Omental fat pad (tissue), 4 donors: ENCODE data around the gene ACSM4. TPM values are rescaled to one million over a fixed set of nuclear protein-coding genes. Genes with fewer than 3 reads are reported as not detected.
"Not testable (repeated sequence)": the region's sequence is repeated elsewhere in the genome, so short reads cannot be mapped to it uniquely, and the experiment has no call there.

Experiments
- ATAC-seq: fragments of 150-250 bp; one replicate; pipeline ENCODE4 v1.9.1; 2016; ENCODE audit warnings: mild to moderate bottlenecking, moderate library complexity; ENCODE audit not compliant: low FRiP score
- DNase-seq: peaks from one replicate; pipeline ENCODE4 v3.0.0-alpha.2; 2019; ENCODE audit warnings: low spot score
- total RNA-seq, 4 donors: library from RNA; depleted of rRNA; stranded (reverse); fragments of >200 nt; gene quantifications; one replicate each; pipeline ENCODE4 v1.1.0, GENCODE V29; 2016
- TF ChIP-seq, protein P1 (sequence below), 3 donors: fragments of 450-650 bp; IDR thresholded peaks; one replicate each; pipeline ENCODE4 v1.5.1; 2016 to 2017; ENCODE audit warnings: antibody characterized with exemption in 3 of 3, mild to moderate bottlenecking in 3 of 3, moderate library complexity in 2 of 3

Gene ACSM4
- total RNA-seq, 4 donors from 2014 or later: not detected

DNA sequence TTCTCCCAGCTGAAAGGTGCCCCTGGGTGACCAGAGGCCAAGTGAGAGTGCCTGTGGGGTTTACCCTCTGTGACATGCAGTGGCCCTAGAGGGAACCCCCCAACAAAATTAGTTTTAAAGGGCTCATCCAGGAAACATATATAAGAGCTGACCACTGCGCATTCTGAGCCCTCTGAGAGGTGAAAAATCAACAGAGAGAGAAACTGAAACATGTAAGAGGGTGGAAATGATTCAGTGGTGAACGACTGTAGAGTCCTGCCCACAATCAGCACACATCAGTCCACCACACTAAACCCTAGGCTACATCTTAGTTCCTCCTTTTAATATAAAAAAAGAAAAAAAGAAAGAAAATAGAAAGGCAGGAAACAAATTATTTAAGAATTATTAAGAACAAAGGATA, 21.0 kb upstream of the ACSM4 start:
- TF ChIP-seq, protein P1, sequence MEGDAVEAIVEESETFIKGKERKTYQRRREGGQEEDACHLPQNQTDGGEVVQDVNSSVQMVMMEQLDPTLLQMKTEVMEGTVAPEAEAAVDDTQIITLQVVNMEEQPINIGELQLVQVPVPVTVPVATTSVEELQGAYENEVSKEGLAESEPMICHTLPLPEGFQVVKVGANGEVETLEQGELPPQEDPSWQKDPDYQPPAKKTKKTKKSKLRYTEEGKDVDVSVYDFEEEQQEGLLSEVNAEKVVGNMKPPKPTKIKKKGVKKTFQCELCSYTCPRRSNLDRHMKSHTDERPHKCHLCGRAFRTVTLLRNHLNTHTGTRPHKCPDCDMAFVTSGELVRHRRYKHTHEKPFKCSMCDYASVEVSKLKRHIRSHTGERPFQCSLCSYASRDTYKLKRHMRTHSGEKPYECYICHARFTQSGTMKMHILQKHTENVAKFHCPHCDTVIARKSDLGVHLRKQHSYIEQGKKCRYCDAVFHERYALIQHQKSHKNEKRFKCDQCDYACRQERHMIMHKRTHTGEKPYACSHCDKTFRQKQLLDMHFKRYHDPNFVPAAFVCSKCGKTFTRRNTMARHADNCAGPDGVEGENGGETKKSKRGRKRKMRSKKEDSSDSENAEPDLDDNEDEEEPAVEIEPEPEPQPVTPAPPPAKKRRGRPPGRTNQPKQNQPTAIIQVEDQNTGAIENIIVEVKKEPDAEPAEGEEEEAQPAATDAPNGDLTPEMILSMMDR (IDR thresholded peaks at IDR 0.05): no peak
- no peak for DNase-seq
- ATAC-seq: no peak

DNA sequence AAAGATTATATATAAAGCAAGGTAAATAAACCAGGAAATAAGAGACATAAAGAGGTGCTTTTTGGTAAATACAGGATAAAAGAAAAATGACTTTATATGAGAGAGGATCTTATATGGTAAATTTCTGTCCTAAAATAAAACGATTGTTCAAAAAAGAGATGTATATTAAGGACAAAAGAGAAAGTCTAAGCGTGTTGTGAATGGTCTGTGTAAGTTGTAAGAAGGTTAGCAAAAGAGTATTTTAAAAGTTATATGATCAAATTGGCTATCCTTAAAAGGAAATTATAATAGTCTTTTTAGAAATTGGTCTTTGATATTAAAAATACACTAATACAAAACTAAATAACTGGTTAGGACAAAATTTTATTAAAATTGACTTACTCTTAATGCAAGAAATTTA, 14.1 kb upstream of the ACSM4 start:
- TF ChIP-seq, protein P1 (IDR thresholded peaks at IDR 0.05): no peak
- no peak for ATAC-seq
- DNase-seq: no peak

DNA sequence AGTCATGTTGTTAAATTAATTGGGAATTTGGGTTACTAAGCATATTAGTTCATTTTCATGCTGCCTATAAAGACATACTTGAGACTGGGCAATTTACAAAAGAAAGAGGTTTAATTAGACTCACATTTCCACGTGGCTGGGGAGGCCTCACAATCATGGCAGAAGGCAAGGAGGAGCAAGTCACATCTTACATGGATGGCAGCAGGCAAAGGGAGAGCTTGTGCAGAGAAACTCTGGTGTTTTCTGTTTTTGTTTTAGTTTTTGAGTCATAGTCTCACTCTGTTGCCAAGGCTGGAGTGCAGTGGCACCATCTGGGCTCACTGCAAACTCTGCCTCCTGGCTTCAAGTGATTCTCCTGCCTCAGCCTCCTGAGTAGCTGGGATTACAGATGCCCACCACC, 13.3 kb upstream of the ACSM4 start:
- DNase-seq, ATAC-seq: not testable (repeated sequence)

DNA sequence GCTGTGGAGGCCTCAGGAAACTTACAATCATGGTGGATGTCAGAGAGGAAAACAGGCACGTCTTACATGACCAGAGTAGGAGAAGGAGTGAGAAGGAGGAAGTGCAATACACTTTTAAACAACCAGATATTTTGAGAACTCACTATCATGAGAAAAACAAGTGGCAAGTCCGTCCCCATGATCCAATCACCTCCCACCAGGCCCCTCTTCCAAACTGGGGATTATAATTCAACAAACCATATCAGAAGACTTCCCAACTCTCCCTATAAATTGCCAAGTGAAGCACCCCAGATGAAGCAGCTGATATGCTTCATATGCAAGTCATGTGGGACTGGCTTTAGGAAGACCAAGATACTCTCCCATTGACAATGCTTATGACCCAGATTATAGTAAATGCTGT, 11.6 kb upstream of the ACSM4 start:
- TF ChIP-seq, protein P1 (IDR thresholded peaks at IDR 0.05): no peak
- ATAC-seq: no peak
- no peak for DNase-seq

DNA sequence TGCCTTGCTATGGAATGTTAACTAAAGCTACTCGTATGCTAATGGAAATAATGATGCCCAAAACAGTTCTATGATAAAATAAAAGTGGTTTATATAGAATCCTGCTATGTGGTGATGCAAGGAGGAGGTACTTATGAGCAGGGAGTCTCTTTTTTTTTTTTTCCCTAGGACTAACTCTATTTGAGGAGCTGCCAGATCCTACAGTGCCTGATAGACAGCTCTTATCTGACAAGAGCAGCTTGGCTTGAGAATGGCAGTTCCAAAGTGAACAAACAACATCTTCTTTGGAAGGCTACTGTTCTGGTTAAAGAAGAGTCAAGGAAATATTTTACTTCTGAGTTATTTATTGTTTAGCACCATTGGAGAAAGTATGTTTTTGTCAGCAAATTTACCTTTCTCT, 10.2 kb upstream of the ACSM4 start:
- no peak for DNase-seq
- ATAC-seq: no peak

DNA sequence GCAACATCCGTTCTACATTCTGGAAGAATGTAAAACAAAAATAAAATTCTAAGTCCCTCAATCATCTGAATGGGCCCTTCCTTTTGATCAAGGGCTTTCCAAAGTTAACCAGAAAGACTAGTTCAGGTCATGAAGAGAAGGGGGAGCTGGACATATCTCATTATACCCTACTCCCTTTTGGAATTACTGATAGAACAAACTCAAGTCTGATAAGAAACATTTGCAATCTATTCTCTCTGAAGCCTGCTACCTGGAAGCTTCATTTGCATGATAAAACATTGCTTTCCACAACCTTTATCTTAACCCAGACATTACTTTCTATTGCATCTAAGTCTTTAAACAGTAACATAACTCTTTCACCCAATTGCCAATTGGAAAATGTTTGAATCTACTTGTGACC, 8.3 kb upstream of the ACSM4 start:
- TF ChIP-seq, protein P1 (IDR thresholded peaks at IDR 0.05): no peak
- DNase-seq: no peak

More for the DNA sequence above, 10.2 kb upstream of the ACSM4 start:
- TF ChIP-seq, protein P1 (IDR thresholded peaks at IDR 0.05): no peak

DNA sequence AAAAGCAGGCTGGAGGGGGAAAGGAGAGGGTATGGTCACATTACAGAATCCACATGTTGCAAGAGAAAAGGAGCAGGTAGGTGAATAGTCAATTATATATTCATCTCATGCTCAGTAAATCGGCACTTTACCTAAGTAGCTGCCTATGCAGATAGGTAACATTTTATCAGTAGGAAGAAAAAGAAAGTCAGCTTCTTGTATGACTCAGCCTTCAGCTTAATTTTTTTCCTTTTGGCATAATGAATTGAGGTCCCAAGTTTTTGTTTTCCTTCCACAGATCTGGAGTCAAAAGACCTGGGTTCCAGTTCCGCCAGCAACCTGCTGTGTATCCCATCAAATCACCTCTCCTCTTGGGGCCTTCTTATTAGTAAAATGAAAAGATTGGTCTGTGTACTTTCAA, 6.0 kb upstream of the ACSM4 start:
- no peak for ATAC-seq
- TF ChIP-seq, protein P1 (IDR thresholded peaks at IDR 0.05): no peak
- DNase-seq: no peak

More for the DNA sequence above, 8.3 kb upstream of the ACSM4 start:
- ATAC-seq: no peak
